HCT116 (cell line): ENCODE results near the gene EFR3B. TPM values are rescaled to one million over a fixed set of nuclear protein-coding genes. Genes with fewer than 3 reads are reported as not detected.
"Not testable (repeated sequence)": the region's sequence is repeated elsewhere in the genome, so short reads cannot be mapped to it uniquely, and the experiment has no call there.

ENCODE experiments used
- ATAC-seq: fragments of 200-7000 bp; cut with Tn5 transposase; 2 replicates; pipeline ENCODE4 v1.9.1; 2020; ENCODE audit warnings: mild to moderate bottlenecking, moderate library complexity
- BruUV-seq: library from RNA; stranded (reverse); fragments of 400-500 nt; replicated peaks from 2 replicates; lab custom pipeline; 2021; lab: Mats Ljungman, UMichigan
- CTCF ChIA-PET: fragments of 300-600 bp; sonication (Branson Sonifier 250); formaldehyde crosslinking; loops from one replicate; lab custom pipeline; 2021; ENCODE audit warnings: antibody characterized with exemption; lab: Charles Lee
- POLR2A ChIA-PET: fragments of 300-600, 350-600 bp; sonication (Branson Sonifier 250); formaldehyde crosslinking; loops from one replicate; lab custom pipeline; 2021; ENCODE audit warnings: antibody characterized with exemption; lab: Charles Lee
- RAD21 ChIA-PET, 2 experiments: fragments of 300-600 bp; sonication (Branson Sonifier 250); formaldehyde crosslinking; loops; one replicate each; lab custom pipeline; 2023; ENCODE audit warnings: low total read pairs in 2 of 2; ENCODE audit not compliant: uncharacterized antibody in 2 of 2, unreplicated experiment in 2 of 2, low non-redundant PET in 1 of 2; lab: Charles Lee
- DNase-seq: peaks from one replicate; pipeline ENCODE4 v3.0.0-alpha.2; 2010; ENCODE audit warnings: low read depth, low spot score
- H2AFZ ChIP-seq: fragments of 200-600 bp; shearing (Covaris generic), sonication (generic); 2 replicates; pipeline ENCODE4 v1.6.1; 2017; ENCODE audit warnings: low read depth, mixed run types, mixed read lengths, antibody characterized with exemption, low read length; ENCODE audit not compliant: poor library complexity, severe bottlenecking
- H3K27ac ChIP-seq: 2 replicates; pipeline ENCODE4 v1.5.1; 2012; ENCODE audit warnings: low read depth, low read length
- H3K27me3 ChIP-seq: fragments of 200-600 bp; sonication (generic); 2 replicates; pipeline ENCODE4 v1.6.1; 2016; ENCODE audit warnings: mixed run types, low read length, mixed read lengths; ENCODE audit not compliant: insufficient read depth
- H3K36me3 ChIP-seq, 2 experiments: fragments of 200-500 bp in 1 of 2; fragments of 200-600 bp in 1 of 2; sonication (Bioruptor generic) in 1 of 2; sonication (generic) in 1 of 2; 2 replicates each; pipeline versions ENCODE4 v1.5.1 to v1.6.1; 2014 to 2016; ENCODE audit warnings: low read length in 2 of 2, inconsistent platforms in 1 of 2, mixed read lengths in 1 of 2, mixed run types in 1 of 2; ENCODE audit not compliant: insufficient read depth in 2 of 2, control insufficient read depth in 1 of 2
- H3K4me1 ChIP-seq, 2 experiments: fragments of 200-600 bp in 1 of 2; sonication (generic) in 1 of 2; 2 replicates each; pipeline versions ENCODE4 v1.5.1 to v1.6.1; 2012 to 2017; ENCODE audit warnings: low read length in 2 of 2, inconsistent platforms in 1 of 2, mild to moderate bottlenecking in 1 of 2, mixed read lengths in 1 of 2, mixed run types in 1 of 2, moderate library complexity in 1 of 2; ENCODE audit not compliant: insufficient read depth in 2 of 2, control insufficient read depth in 1 of 2
- H3K4me2 ChIP-seq: fragments of 200-600 bp; sonication (generic); 2 replicates; pipeline ENCODE4 v1.6.1; 2017; ENCODE audit warnings: mixed run types, low read length, mixed read lengths
- H3K4me3 ChIP-seq, 2 experiments: fragments of 200-600 bp in 1 of 2; sonication (generic) in 1 of 2; replicated peaks in 1 of 2; 2 replicates each; pipeline ENCODE4 v1.5.1; 2011 to 2016; ENCODE audit warnings: low read length in 2 of 2, control low read depth in 1 of 2, low read depth in 1 of 2, mild to moderate bottlenecking in 1 of 2, mixed read lengths in 1 of 2, mixed run types in 1 of 2
- H3K79me2 ChIP-seq: fragments of 200-600 bp; sonication (generic); 2 replicates; pipeline ENCODE4 v1.6.1; 2017; ENCODE audit warnings: mild to moderate bottlenecking, mixed run types, low read length, moderate library complexity, mixed read lengths; ENCODE audit not compliant: insufficient read depth
- H3K9ac ChIP-seq: fragments of 200-600 bp; sonication (generic); 2 replicates; pipeline ENCODE4 v1.6.1; 2016; ENCODE audit warnings: low read length, mixed read lengths
- H3K9me2 ChIP-seq: fragments of 200-600 bp; sonication (generic), shearing (Covaris generic); 2 replicates; pipeline ENCODE4 v1.6.1; 2017; ENCODE audit warnings: mixed run types, mild to moderate bottlenecking, moderate library complexity; ENCODE audit not compliant: insufficient read depth
- H3K9me3 ChIP-seq, 2 experiments: fragments of 200-500 bp in 1 of 2; fragments of 200-600 bp in 1 of 2; sonication (Bioruptor generic) in 1 of 2; sonication (generic) in 1 of 2; 2 replicates each; pipeline ENCODE4 v1.6.1; 2014 to 2017; ENCODE audit warnings: low read length in 2 of 2, mixed read lengths in 2 of 2, inconsistent platforms in 1 of 2, low read depth in 1 of 2, mild to moderate bottlenecking in 1 of 2, mixed run types in 1 of 2, moderate library complexity in 1 of 2; ENCODE audit not compliant: control insufficient read depth in 1 of 2, insufficient read depth in 1 of 2
- H4K20me1 ChIP-seq: fragments of 200-600 bp; sonication (generic), shearing (Covaris generic); 2 replicates; pipeline ENCODE4 v1.6.1; 2017; ENCODE audit warnings: mixed run types, mild to moderate bottlenecking, moderate library complexity; ENCODE audit not compliant: insufficient read depth
- ATF3 ChIP-seq: IDR thresholded peaks from 2 replicates; pipeline ENCODE4 v1.6.1; 2012
- CEBPB ChIP-seq: IDR thresholded peaks from 2 replicates; pipeline ENCODE4 v1.6.1; 2012; ENCODE audit warnings: low read depth
- FOSL1 ChIP-seq: IDR thresholded peaks from 2 replicates; pipeline ENCODE4 v1.6.1; 2012; ENCODE audit warnings: low read depth
- MAX ChIP-seq: IDR thresholded peaks from 2 replicates; pipeline ENCODE4 v1.6.1; 2012
- POLR2A ChIP-seq: IDR thresholded peaks from 2 replicates; pipeline ENCODE4 v1.7.0; 2011; ENCODE audit warnings: borderline replicate concordance; ENCODE audit not compliant: insufficient read depth, insufficient read length; ENCODE audit errors: extremely low read depth
- POLR2AphosphoS5 ChIP-seq: IDR thresholded peaks from 2 replicates; pipeline ENCODE4 v1.6.1; 2011; ENCODE audit warnings: mild to moderate bottlenecking, low read depth, low read length, moderate library complexity
- REST ChIP-seq: IDR thresholded peaks from 2 replicates; pipeline ENCODE4 v1.6.1; 2012; ENCODE audit warnings: low read depth
- SIN3A ChIP-seq: IDR thresholded peaks from 2 replicates; pipeline ENCODE4 v1.6.1; 2012; ENCODE audit warnings: low read depth
- TCF7L2 ChIP-seq: IDR thresholded peaks from 2 replicates; pipeline ENCODE4 v1.7.0; 2011; ENCODE audit warnings: borderline replicate concordance, inconsistent platforms; ENCODE audit not compliant: insufficient read depth, insufficient read length; ENCODE audit errors: extremely low read depth
- YY1 ChIP-seq: IDR thresholded peaks from 2 replicates; pipeline ENCODE4 v1.6.1; 2011; ENCODE audit warnings: low read length, low read depth, moderate library complexity, mild to moderate bottlenecking; ENCODE audit not compliant: insufficient replicate concordance; ENCODE audit errors: extremely low read depth
- ZNF274 ChIP-seq: fragments of 200-500 bp; sonication (Bioruptor generic); IDR thresholded peaks from 2 replicates; pipeline ENCODE4 v1.6.1; 2014; ENCODE audit warnings: mild to moderate bottlenecking, low read depth, low read length, inconsistent platforms
- intact Hi-C: fragments of 100-400 bp; cut with micrococcal nuclease; formaldehyde crosslinking; loops from 2 replicates; pipeline ENCODE4 v1.10.0; 2022
- total RNA-seq: library from RNA; stranded (reverse); gene quantifications from one replicate; pipeline ENCODE4 v1.2.1, GENCODE V29; 2021; ENCODE audit not compliant: unreplicated experiment

The EFR3B gene
- total RNA-seq, 1 experiment from 2014 or later, result 0.96 TPM

- Histone ChIP-seq H4K20me1 (no peaks in the 10 kb centered on the region), H3K9me2 (no peaks in the 10 kb centered on the region), H3K79me2 (no peaks in the 10 kb centered on the region), H3K27ac (no peak overlapping the region), H3K4me1 (peaks cover 0 to 6% of the 10 kb centered on the region in 2 experiments; a peak in 1 of 4 replicates), H3K27me3 (no peaks in the 10 kb centered on the region), H3K4me3 (no peak overlapping the region), H3K36me3 (no peaks in the 10 kb centered on the region), H3K9ac (no peak overlapping the region), H2AFZ (no peak overlapping the region), H3K4me2 (no peak overlapping the region), H3K9me3 (no peaks in the 10 kb centered on the region)
- no TSS peak for BruUV-seq
- RAD21 ChIA-PET, result no interaction called here
- no peak for ATAC-seq
- CTCF ChIA-PET, result no interaction called here
- TF ChIP-seq ZNF274, result no peak
- TF ChIP-seq SIN3A, result no peak
- TF ChIP-seq REST, result no peak
- no peak for TF ChIP-seq TCF7L2
- TF ChIP-seq ATF3, result no peak
- TF ChIP-seq CEBPB, result no peak
- no peak for TF ChIP-seq MAX
- no peak for TF ChIP-seq YY1
- no peak for TF ChIP-seq FOSL1
- no peak for TF ChIP-seq POLR2A
- TF ChIP-seq POLR2AphosphoS5, result no peak
- POLR2A ChIA-PET, result no interaction called here
- intact Hi-C loops, result loop anchor here (10.0 kb wide), 1 partner anchor 364 kb away; no protein-coding TSS in a partner anchor
- no peak for DNase-seq
Observed at GRCh38 chr2:25161055-25161781, 119.3 kb downstream of the EFR3B start.

GRCh38 chr2:25162061-25162460 is 120.2 kb downstream of the EFR3B start:
- H3K9me3 ChIP-seq, BruUV-seq, H3K9ac ChIP-seq, H3K79me2 ChIP-seq, POLR2A ChIA-PET, H2AFZ ChIP-seq, RAD21 ChIA-PET, H3K27ac ChIP-seq, H3K36me3 ChIP-seq, H4K20me1 ChIP-seq, ATAC-seq, H3K4me1 ChIP-seq, DNase-seq, H3K9me2 ChIP-seq, H3K4me2 ChIP-seq, H3K27me3 ChIP-seq, H3K4me3 ChIP-seq: not testable (repeated sequence)
- intact Hi-C loops, result loop anchor here (10.0 kb wide), 1 partner anchor 363 kb away; no protein-coding TSS in a partner anchor
- CTCF ChIA-PET, result interaction anchor here (0.7 kb wide), 1 partner anchor 187 kb away, joined by 3 read pairs; no protein-coding TSS in a partner anchor
